ENCODE results near the gene UFM1.

- TF ChIP-seq EZH2 (IDR thresholded peaks at IDR 0.05; ENCODE audit: borderline replicate concordance, low read depth, low read length, poor library complexity, severe bottlenecking) = no peak
- TF ChIP-seq, protein P1, sequence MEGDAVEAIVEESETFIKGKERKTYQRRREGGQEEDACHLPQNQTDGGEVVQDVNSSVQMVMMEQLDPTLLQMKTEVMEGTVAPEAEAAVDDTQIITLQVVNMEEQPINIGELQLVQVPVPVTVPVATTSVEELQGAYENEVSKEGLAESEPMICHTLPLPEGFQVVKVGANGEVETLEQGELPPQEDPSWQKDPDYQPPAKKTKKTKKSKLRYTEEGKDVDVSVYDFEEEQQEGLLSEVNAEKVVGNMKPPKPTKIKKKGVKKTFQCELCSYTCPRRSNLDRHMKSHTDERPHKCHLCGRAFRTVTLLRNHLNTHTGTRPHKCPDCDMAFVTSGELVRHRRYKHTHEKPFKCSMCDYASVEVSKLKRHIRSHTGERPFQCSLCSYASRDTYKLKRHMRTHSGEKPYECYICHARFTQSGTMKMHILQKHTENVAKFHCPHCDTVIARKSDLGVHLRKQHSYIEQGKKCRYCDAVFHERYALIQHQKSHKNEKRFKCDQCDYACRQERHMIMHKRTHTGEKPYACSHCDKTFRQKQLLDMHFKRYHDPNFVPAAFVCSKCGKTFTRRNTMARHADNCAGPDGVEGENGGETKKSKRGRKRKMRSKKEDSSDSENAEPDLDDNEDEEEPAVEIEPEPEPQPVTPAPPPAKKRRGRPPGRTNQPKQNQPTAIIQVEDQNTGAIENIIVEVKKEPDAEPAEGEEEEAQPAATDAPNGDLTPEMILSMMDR (conservative IDR thresholded peaks at IDR 0.05; ENCODE audit: low read depth, low read length) = no peak
These were observed 40.3 kb upstream of the UFM1 start for GRCh38 chr13:38309397-38309796.
